Stimulated activated CD4-positive, alpha-beta T cell treated with anti-CD3 and anti-CD28 coated beads, TNF-alpha, amount 100 ng/mL, for 24 hours (primary cell): ENCODE data around the gene ZNF585A.
"Not testable (repeated sequence)": the region's sequence is repeated elsewhere in the genome, so short reads cannot be mapped to it uniquely, and the experiment has no call there.

Experiments used
- DNase-seq, 3 experiments: peaks; one replicate each; pipeline ENCODE4 v3.0.0-alpha.2; 2020; ENCODE audit warnings: low read depth in 3 of 3

Gene ZNF585A

GRCh38 chr19:37172368-37173366, at the start of gene ZNF585A:
TSS of gene ZNF585A (minus strand) at chr19:37172695. CDS start at chr19:37169910, 2,785 bp downstream.
- peak; percentile 77 to 85 (median 83) for DNase-seq

DNA sequence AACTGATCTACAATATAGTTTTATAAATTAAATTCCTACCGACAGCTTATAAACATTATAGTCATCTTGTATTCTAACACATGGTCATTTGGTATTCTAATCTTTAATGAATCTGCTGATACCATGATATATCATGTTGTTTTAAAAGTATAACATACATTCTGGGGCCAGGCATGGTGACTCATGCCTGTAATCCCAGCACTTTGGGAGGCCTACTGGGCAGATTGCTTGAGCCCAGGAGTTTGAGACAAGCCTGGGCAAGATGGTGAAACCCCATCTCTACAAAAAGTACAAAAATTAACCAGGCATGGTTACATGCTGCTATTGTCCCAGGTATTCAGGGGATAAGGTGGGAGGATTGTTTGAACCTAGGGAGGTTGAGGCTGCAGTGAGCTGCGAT, 48.6 kb upstream of the ZNF585A start:
- DNase-seq, result no peak

GRCh38 chr19:37220383-37220782, 47.9 kb upstream of the ZNF585A start:
- DNase-seq, result no peak

GRCh38 chr19:37218592-37218935, 46.1 kb upstream of the ZNF585A start:
- peak in 1 of 3 experiments; percentile 6 for DNase-seq

GRCh38 chr19:37217775-37218591, 45.5 kb upstream of the ZNF585A start, which contains the start of gene ZNF383:
TSS of gene ZNF383 (plus strand) at chr19:37218214. CDS start at chr19:37230454, 12,240 bp downstream.
- peak; percentile 70 to 82 (median 70) for DNase-seq

DNA sequence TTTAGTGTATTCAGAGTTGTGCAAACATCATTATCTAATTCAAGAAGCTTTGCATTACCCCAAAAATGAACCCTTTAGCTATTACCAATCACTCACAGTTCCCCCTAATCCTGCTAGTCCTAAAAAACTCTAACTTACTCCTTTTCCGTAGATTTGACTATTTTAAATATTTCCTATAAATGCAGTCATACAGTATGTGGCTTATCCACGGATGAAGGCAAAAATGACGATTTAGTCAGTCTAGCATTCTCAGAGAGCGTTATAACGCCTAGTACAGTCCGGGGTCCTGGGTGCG, 44.9 kb upstream of the ZNF585A start:
- no peak for DNase-seq

DNA sequence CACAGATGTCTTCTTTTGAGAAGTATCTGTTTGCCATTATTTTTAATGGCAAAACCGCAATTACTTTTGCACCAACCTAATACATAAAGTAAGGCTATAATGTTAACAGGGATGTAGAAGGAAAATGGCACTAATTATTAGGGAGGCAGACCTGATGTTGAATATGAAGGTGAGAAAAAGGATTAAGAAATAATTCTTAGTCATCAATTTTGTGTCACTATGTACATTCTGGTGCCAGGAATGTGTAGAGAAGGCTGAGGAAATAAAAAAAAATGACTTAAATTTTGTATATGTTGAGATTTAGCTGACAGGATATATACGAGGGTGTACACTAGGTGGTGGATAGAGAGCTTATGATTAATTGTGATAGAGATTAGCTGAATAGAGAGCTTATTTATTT, 25.3 kb upstream of the ZNF585A start:
- DNase-seq, result no peak

GRCh38 chr19:37197115-37197514, 24.6 kb upstream of the ZNF585A start:
- not testable (repeated sequence) for DNase-seq

- not testable (repeated sequence) for DNase-seq
Measured at GRCh38 chr19:37195248-37195647, 22.8 kb upstream of the ZNF585A start.

- not testable (repeated sequence) for DNase-seq
Measured at GRCh38 chr19:37186071-37186470, 13.6 kb upstream of the ZNF585A start.

GRCh38 chr19:37165635-37166034, 6.9 kb downstream of the ZNF585A start:
- no peak for DNase-seq

DNA sequence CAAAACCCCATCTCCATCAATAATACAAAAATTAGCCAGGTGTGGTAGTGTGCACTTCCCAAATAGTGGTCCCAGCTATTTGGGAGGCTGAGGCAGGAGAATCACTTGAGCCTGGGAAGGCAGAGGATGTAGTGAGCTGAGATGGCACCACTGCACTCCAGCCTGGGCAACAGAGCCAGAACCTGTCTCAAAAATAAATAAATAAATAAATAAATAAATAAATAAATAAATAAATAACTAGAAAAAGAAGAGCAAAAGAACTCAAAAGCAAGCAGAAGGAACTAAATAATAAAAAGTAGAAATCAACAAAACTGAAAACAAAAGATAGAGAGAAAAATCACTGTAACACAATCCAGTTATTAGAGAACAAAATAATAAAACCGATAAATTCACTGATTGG, 12.3 kb downstream of the ZNF585A start:
- no peak for DNase-seq

GRCh38 chr19:37148214-37148613, 24.3 kb downstream of the ZNF585A start:
- DNase-seq, result no peak

DNA sequence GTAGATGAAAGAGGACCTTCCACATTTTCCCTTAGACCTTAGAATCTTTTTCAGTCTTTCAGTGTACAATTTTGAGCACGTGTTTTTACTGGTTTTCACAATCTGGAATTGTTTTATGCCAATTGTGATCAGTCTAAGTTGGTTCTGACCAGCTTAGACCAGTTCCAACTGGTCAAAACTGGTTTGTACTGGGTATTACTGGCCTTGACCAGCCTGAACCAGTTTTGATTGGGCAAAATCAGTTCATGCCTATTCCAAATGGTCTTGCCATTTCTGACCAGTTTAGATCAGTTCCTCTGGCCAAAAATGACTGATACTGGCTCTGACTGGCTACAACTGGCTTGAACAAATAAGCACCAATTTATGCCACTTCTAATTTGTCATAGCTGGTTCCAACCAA, 36.4 kb downstream of the ZNF585A start:
- no peak for DNase-seq

DNA sequence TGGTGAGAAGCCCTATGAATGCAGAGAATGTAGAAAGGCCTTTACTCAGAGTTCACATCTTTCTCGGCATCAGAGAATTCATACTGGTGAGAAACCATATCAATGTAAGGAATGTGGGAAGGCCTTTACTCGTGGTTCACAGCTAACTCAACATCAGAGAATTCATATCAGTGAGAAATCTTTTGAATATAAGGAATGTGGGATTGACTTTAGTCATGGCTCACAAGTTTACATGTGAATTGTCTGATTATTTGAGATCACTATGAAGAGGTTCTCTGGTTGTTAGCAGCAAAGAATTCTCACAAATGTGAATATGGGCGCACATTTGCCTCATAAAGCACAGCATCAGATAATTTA, 43.7 kb downstream of the ZNF585A start:
- DNase-seq, result no peak

DNA sequence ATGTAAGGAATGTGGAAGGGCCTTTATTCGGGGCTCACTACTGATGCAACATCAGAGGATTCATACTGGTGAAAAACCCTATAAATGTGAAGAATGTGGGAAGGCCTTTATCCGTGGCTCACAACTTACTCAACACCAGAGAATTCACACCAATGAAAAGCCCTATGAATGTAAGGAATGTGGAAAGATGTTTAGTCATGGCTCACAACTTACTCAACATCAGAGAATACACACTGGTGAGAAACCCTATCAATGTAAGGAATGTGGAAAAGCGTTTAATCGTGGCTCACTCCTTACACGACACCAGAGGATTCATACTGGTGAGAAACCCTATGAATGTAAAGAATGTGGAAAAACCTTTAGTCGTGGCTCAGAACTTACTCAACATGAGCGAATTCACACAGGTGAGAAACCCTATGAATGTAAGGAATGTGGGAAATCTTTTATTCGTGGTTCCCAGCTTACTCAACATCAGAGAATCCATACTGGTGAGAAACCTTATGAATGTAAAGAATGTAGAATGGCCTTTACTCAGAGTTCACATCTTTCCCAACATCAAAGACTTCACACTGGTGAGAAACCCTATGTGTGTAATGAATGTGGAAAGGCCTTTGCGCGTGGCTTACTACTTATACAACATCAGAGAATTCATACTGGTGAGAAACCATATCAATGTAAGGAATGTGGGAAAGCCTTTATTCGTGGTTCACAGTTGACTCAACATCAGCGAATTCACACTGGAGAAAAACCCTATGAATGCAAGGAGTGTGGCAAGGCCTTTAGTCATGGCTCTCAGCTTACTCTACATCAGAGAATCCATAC, 44.3 kb downstream of the ZNF585A start:
- no peak for DNase-seq

DNA sequence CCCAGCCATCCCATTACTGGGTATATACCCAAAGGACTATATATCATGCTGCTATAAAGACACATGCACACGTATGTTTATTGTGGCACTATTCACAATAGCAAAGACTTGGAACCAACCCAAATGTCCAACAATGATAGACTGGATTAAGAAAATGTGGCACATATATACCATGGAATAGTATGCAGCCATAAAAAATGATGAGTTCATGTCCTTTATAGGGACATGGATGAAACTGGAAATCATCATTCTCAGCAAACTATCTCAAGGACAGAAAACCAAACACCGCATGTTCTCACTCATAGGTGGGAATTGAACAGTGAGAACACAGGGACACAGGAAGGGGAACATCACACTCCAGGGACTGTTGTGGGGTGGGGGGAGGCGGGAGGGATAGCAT, 50.4 kb downstream of the ZNF585A start:
- DNase-seq, result not testable (repeated sequence)

- DNase-seq, result no peak
Measured at GRCh38 chr19:37114001-37114400, 58.5 kb downstream of the ZNF585A start.

DNA sequence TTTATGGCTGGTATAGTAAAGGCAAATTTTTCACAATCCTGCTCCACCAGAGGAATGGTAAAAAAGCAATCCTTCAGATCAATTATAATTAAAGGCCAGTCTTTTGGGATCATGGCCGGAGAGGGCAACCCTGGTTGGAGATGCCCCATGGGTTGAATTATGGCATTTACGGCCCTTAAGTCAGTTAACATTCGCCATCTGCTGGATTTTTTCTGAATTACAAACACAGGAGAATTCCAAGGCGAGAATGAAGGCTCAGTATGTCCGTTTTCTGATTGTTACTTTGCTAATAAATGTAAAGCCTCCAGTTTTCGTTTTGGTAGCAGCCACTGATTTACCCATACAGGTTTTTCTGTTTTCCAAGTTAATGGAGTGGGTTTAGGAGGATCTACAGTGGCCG, 60.7 kb downstream of the ZNF585A start:
- DNase-seq, result not testable (repeated sequence)

- DNase-seq, result not testable (repeated sequence)
Measured at GRCh38 chr19:37104135-37104534, 68.4 kb downstream of the ZNF585A start.

DNA sequence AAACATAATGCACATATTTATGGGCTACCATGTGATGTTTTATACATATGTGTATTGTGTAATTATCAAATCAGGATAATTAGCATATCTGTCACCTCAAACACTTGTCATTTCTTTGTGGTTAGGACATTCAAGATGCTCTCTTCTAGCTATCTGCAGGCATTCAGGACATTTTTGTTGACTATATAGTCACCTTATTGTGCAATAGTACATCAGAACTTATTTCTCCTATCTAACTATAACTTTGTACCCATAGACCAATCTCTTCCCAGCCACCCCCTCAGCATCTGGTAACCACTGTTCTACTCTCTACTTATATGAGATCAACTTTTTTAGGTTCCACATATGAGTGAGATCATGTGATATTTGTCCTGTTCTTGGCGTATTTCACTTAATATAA, 73.9 kb downstream of the ZNF585A start:
- DNase-seq, result no peak

- no peak for DNase-seq
Measured at GRCh38 chr19:37095859-37096258, 76.6 kb downstream of the ZNF585A start.
